NCI-H2227 (cell line): ENCODE measurements around the gene C2orf42.
"Not testable (repeated sequence)": the region's sequence is repeated elsewhere in the genome, so short reads cannot be mapped to it uniquely, and the experiment has no call there.

ENCODE experiments used
- DNase-seq: peaks from one replicate; lab custom pipeline; 2025; ENCODE audit not compliant: unreplicated experiment; lab: John Stamatoyannopoulos, UW

The C2orf42 gene

DNA sequence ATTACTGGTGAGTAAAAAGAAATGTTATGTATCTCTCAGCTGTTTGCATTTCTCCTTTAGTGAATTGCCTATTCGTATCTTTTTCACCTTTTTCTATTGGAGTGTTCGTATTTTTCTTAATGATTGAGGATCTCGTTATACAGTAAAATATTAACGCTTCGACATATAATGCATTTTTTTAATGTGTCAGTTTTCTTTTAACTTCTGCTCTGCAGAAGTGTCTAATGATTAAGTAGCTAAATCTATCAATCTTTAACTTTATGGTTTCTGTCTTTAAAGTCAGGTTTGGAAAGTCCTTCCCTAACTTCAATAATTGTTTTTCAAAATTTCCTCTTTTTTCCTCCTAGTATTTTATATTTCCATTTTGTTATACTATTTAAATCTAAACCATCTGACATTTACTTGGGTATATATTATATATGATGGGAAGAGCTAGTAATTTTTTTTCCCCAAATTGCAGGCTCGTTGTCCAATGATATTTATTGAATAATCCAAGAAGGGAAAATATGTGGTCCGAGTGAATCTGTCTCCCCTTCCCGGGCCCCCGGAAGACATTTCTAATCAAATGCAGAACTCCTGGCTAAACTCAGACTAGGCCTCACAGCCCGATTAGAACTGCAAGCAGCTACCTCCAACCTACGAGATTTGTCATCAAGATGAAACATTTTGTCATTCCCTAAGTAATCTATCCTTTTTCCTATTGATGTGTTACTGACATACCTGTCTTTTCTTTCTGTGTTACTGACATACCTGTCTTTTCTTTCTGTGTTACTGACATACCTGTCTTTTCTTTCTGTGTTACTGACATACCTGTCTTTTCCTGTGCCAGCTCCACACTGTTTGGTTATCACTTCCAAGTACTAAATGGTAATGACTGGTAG, 86.3 kb downstream of the C2orf42 start:
- peak; percentile 81 for DNase-seq

DNA sequence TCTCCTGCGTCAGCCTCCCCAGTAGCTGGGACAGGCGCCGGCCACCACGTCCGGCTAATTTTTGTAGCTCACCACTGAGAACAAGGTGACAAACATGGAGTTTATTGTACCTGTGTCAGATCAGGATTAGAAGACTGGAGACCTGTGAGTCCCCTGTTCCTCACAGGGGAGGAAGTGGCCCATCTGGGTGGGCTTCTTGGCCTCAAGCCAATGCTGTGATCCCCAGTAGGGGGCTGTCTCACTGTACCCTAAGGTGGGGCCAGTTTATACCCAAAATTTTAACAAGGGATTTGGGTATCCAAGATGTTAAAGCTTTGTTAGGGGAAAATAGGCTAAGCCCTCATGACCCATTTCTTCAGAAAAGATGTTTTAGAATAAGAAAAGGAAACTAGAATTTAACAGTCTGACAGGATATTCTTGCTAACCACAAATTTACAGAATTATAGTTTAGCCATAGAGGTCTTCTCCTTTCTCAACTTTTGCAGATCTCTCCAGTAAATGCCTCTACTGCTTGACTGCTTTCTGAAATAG, 87.2 kb downstream of the C2orf42 start:
- DNase-seq = no peak

DNA sequence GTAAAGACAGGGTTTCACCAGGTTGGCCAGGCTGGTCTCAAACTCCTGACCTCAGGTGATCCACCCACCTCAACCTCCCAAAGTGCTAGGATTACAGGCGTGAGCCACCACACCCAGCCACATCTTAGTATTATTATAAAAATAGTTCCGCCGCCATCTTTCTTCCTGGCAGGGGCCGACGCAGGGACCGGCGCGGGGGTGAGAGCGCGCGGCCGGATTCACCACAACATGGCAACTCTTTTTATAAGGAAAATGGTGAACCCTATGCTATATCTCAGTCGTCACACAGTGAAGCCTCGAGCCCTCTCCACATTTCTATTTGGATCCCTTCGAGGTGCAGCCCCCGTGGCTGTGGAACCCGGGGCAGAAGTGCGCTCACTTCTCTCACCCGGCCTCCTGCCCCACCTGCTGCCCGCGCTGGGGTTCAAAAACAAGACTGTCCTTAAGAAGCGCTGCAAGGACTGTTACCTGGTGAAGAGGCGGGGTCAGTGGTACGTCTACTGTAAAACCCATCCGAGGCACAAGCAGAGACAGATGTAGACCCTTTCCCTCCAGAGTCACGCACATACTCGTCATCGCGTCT, 88.4 kb downstream of the C2orf42 start:
- DNase-seq = not testable (repeated sequence)

DNA sequence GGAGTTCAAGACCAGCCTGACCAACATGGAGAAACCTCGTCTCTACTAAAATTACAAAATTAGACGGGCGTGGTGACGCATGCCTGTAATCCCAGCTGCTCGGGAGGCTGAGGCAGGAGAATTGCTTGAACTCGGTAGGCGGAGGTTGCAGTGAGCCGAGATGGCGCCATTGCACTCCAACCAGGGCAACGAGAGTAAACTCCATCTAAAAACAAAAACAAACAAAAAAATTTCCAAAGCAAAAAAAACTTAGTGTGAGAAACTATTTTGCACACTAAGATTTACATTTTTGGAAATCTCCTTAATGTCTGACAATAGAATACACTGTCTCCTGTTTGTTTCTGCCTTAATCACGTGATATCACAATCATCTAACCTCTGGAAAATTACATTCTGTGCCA, 89.1 kb downstream of the C2orf42 start:
- DNase-seq = not testable (repeated sequence)

DNA sequence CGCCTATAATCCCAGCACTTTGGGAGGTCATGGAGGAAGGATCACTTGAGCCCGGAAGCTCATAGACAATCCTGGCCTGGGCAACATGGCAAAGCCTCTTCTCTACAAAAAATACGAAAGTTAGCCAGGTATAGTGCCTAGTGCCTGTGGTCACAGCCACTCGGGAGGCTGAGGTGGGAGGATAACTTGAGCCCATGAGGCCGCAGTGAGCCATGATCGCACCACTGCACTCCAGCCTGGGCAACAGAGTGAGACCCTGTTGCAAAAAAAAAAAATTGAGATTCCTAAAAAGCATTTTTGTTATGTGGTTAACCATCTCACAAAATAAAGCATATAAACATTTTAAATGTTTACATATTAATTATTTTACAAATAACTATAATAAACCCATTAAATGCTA, 89.6 kb downstream of the C2orf42 start:
- no peak for DNase-seq
